ENCODE results near the gene CLIP1. TPM values are rescaled to one million over a fixed set of nuclear protein-coding genes. Genes with fewer than 3 reads are reported as not detected.

CLIP1 gene
- total and polyA plus RNA-seq, 2 of the 8 experiments (the other 6 are each of a cell fraction or from before 2014, with no cell fraction given), result 19.0 to 27.6 TPM

- TF ChIP-seq SIRT6 (IDR thresholded peaks at IDR 0.05; ENCODE audit: low read length), result no peak
- TF ChIP-seq BRCA1 (IDR thresholded peaks at IDR 0.05; ENCODE audit: low read depth, low read length), result no peak
- TF ChIP-seq KDM4A (IDR thresholded peaks at IDR 0.05; ENCODE audit: low read depth, low read length, severe bottlenecking), result peak; percentile 66
- TF ChIP-seq HDAC6 (IDR thresholded peaks at IDR 0.05; ENCODE audit: low read depth, low read length), result no peak
- no peak for TF ChIP-seq EZH2 (IDR thresholded peaks at IDR 0.05; ENCODE audit: low read depth, low read length, severe bottlenecking)
- no peak for TF ChIP-seq YY1 (IDR thresholded peaks at IDR 0.05; ENCODE audit: low read depth, low read length)
- no peak for TF ChIP-seq CBX8 (IDR thresholded peaks at IDR 0.05; ENCODE audit: borderline replicate concordance, low read depth, low read length)
- TF ChIP-seq SIX5 (IDR thresholded peaks at IDR 0.05; ENCODE audit: low read depth, low read length), result no peak
- TF ChIP-seq MAFK (IDR thresholded peaks at IDR 0.05; ENCODE audit: low read depth, low read length), result no peak
- peak; percentile 83 for TF ChIP-seq CTBP2 (IDR thresholded peaks at IDR 0.05; ENCODE audit: borderline replicate concordance, insufficient read depth, insufficient read length, low read length)
- no peak for TF ChIP-seq RXRA (IDR thresholded peaks at IDR 0.05; ENCODE audit: insufficient read depth, low read depth, low read length)
- no peak for TF ChIP-seq KDM1A (IDR thresholded peaks at IDR 0.05; ENCODE audit: borderline replicate concordance, low read length)
- no peak for TF ChIP-seq RNF2 (IDR thresholded peaks at IDR 0.05; ENCODE audit: borderline replicate concordance, low read depth, low read length, missing control alignments, poor library complexity, severe bottlenecking)
- no peak for TF ChIP-seq SAP30 (IDR thresholded peaks at IDR 0.05; ENCODE audit: insufficient read depth, insufficient replicate concordance, low read length)
- no peak for TF ChIP-seq ASH2L (IDR thresholded peaks at IDR 0.05; ENCODE audit: low read length)
- no peak for TF ChIP-seq SP2 (IDR thresholded peaks at IDR 0.05; ENCODE audit: low read length)
- TF ChIP-seq NRF1 (IDR thresholded peaks at IDR 0.05; ENCODE audit: low read depth, low read length), result no peak
- peak; percentile 83 for TF ChIP-seq TBP (IDR thresholded peaks at IDR 0.05; ENCODE audit: low read depth, low read length)
- no peak for TF ChIP-seq NANOG (IDR thresholded peaks at IDR 0.05; ENCODE audit: insufficient read depth, low read depth, low read length, poor library complexity, severe bottlenecking)
- no peak for TF ChIP-seq POU5F1 (IDR thresholded peaks at IDR 0.05; ENCODE audit: low read depth, low read length)
- peak; percentile 67 for TF ChIP-seq PHF8 (conservative IDR thresholded peaks at IDR 0.05; ENCODE audit: low read depth, low read length)
- no peak for TF ChIP-seq SP1 (IDR thresholded peaks at IDR 0.05; ENCODE audit: low read depth, low read length)
- TF ChIP-seq SP4 (IDR thresholded peaks at IDR 0.05; ENCODE audit: low read length), result 0 out of 2 replicates have a peak, but pooled peaks have one; percentile 16
- TF ChIP-seq TAF7 (optimal IDR thresholded peaks at IDR 0.05; ENCODE audit: borderline replicate concordance, low read depth, low read length), result peak; percentile 11
These were observed at the start of gene CLIP1 (continued) for GRCh38 chr12:122421821-122422729.

All from H1 (cell line).